Progenitor cell of endocrine pancreas (in vitro differentiated cells): Measurements from ENCODE around the gene TK1. TPM values are rescaled to one million over a fixed set of nuclear protein-coding genes. Genes with fewer than 3 reads are reported as not detected.

Source experiments
- DNase-seq: peaks from one replicate; pipeline ENCODE4 v3.0.0; 2021; ENCODE audit warnings: low spot score; ENCODE audit not compliant: unreplicated experiment
- H3K27ac Mint-ChIP-seq: 2 replicates; pipeline ENCODE4 v1.8.0; 2021; ENCODE audit warnings: mild to moderate bottlenecking, moderate library complexity, mixed read lengths
- H3K27me3 Mint-ChIP-seq: 2 replicates; pipeline ENCODE4 v1.8.0; 2021; ENCODE audit warnings: mixed read lengths
- H3K36me3 Mint-ChIP-seq: 2 replicates; pipeline ENCODE4 v1.8.0; 2022; ENCODE audit warnings: mixed read lengths; ENCODE audit not compliant: insufficient read depth
- H3K4me1 Mint-ChIP-seq: 2 replicates; pipeline ENCODE4 v1.8.0; 2021; ENCODE audit warnings: low read depth, mixed read lengths
- H3K4me3 Mint-ChIP-seq: 2 replicates; pipeline ENCODE4 v1.8.0; 2021; ENCODE audit warnings: low read depth, mild to moderate bottlenecking, moderate library complexity, mixed read lengths
- H3K9me3 Mint-ChIP-seq: 2 replicates; pipeline ENCODE4 v1.8.0; 2021; ENCODE audit warnings: low read depth, mixed read lengths
- CTCF ChIP-seq: fragments of 200-600 bp; sonication (generic); IDR thresholded peaks from one replicate; pipeline ENCODE4 v1.5.0; 2021; ENCODE audit warnings: antibody characterized with exemption, mild to moderate bottlenecking; ENCODE audit not compliant: unreplicated experiment
- total RNA-seq: library from RNA; stranded (reverse); gene quantifications from 2 replicates; pipeline ENCODE4 v1.2.1, GENCODE V29; 2021

The TK1 gene
- total RNA-seq, 1 donor from 2014 or later, result 29.1 TPM

GRCh38 chr17:78205124-78205775 is 18.4 kb upstream of the TK1 start:
- Mint-ChIP-seq H3K27ac (no peak overlapping the region), H3K4me1 (no peaks in the 10 kb centered on the region), H3K4me3 (no peak overlapping the region), H3K27me3 (no peaks in the 10 kb centered on the region), H3K36me3 (peaks cover 1% of the 10 kb centered on the region), H3K9me3 (no peaks in the 10 kb centered on the region)
- no peak for TF ChIP-seq CTCF
- no peak for DNase-seq

- Mint-ChIP-seq H3K36me3 (peaks cover 1% of the 10 kb centered on the region), H3K9me3 (no peaks in the 10 kb centered on the region), H3K27ac (no peak overlapping the region), H3K27me3 (no peaks in the 10 kb centered on the region), H3K4me3 (no peak overlapping the region), H3K4me1 (no peaks in the 10 kb centered on the region)
- no peak for DNase-seq
- no peak for TF ChIP-seq CTCF
Observed at GRCh38 chr17:78204387-78205123, 17.7 kb upstream of the TK1 start.

- no peak for DNase-seq
- Mint-ChIP-seq H3K27ac (no peak overlapping the region), H3K27me3 (no peaks in the 10 kb centered on the region), H3K36me3 (peaks cover 4% of the 10 kb centered on the region), H3K4me3 (no peak overlapping the region), H3K9me3 (no peaks in the 10 kb centered on the region), H3K4me1 (peaks cover 8% of the 10 kb centered on the region)
- no peak for TF ChIP-seq CTCF
Observed at GRCh38 chr17:78202666-78203065, 15.8 kb upstream of the TK1 start.

- DNase-seq, result no peak
Observed at GRCh38 chr17:78200451-78200850, 13.6 kb upstream of the TK1 start.

More at GRCh38 chr17:78200451-78200850, 13.6 kb upstream of the TK1 start:
- Mint-ChIP-seq H3K9me3 (no peaks in the 10 kb centered on the region), H3K27ac (no peak overlapping the region), H3K4me3 (no peak overlapping the region), H3K27me3 (no peaks in the 10 kb centered on the region), H3K4me1 (peaks cover 8% of the 10 kb centered on the region), H3K36me3 (peaks cover 4% of the 10 kb centered on the region)
- TF ChIP-seq CTCF, result no peak
